ENCODE data around the gene TRAF1. TPM values are rescaled to one million over a fixed set of nuclear protein-coding genes. Genes with fewer than 3 reads are reported as not detected.

Gene TRAF1
- total and polyA plus RNA-seq, 2 of the 13 experiments (the other 11 are each of a cell fraction or from before 2014, with no cell fraction given), result 0.44 to 1.0 TPM

DNA sequence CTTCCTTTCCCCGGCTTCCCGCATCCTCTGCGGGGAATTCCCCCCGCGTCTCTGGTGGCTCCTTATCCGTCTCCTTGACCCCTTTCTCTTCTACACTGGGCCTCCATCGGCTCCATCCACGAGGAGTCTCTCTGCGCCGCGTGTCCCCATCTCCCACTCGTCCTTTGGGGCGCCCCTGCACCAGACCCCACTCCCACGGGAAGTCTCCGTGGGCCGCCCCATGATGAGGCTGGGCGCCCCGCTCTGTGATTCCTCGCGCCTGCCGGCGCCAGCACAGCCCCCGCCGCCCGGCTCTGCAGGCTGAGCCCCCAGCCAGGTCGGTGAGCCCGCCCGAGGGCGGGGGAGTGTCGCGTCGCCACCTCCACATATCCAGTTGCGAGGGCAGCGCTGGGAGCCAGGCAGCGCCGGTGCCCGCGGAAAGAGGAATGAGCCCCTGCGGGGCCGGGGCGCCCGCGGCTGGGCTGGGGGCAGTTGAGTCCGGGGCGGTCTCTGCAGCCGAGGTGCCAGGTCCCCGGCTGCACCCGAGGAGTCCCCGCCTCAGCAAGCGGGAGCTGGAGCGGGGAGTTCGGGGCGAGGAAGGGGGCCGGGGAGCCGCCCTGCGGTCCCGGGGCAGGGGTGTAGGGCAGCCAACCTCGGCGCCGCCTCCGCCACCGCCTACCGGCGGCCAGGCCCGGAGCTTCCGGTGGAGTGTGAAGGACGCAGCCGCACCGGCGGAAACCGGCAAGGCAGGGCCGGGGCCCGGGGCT, 2.1 kb upstream of the TRAF1 start (continued):
- TF ChIP-seq JUN (CRISPR knock-in tag; IDR thresholded peaks at IDR 0.05) (no peak), ZNF768 (CRISPR knock-in tag; IDR thresholded peaks at IDR 0.05) (peak; percentile 9; the same call in 1 of the 2 replicates), ZNF335 (CRISPR knock-in tag; IDR thresholded peaks at IDR 0.05) (no peak), ZNF556 (CRISPR knock-in tag; IDR thresholded peaks at IDR 0.05; ENCODE audit: borderline replicate concordance) (no peak), KDM2A (CRISPR knock-in tag; IDR thresholded peaks at IDR 0.05; ENCODE audit: borderline replicate concordance, low read depth) (peak; percentile 68), SIX4 (CRISPR knock-in tag; IDR thresholded peaks at IDR 0.05) (no peak), ELF3 (CRISPR knock-in tag; IDR thresholded peaks at IDR 0.05) (no peak), FOXM1 (CRISPR knock-in tag; IDR thresholded peaks at IDR 0.05) (no peak), NFYC (CRISPR knock-in tag; IDR thresholded peaks at IDR 0.05) (no peak), MXI1 (IDR thresholded peaks at IDR 0.05; ENCODE audit: borderline replicate concordance, low read depth, low read length) (no peak), NFE2L2 (IDR thresholded peaks at IDR 0.05; ENCODE audit: low read length) (no peak), ZNF101 (CRISPR knock-in tag; IDR thresholded peaks at IDR 0.05; ENCODE audit: borderline replicate concordance, low read depth) (no peak), NCOA2 (CRISPR knock-in tag; IDR thresholded peaks at IDR 0.05) (no peak; the same call in 1 of the 2 replicates), NFIB (CRISPR knock-in tag; IDR thresholded peaks at IDR 0.05; ENCODE audit: borderline replicate concordance) (no peak), ZC3H13 (CRISPR knock-in tag; IDR thresholded peaks at IDR 0.05) (no peak), ZNF225 (CRISPR knock-in tag; IDR thresholded peaks at IDR 0.05) (no peak), SUZ12 (IDR thresholded peaks at IDR 0.05; ENCODE audit: low read depth, low read length) (no peak), ZNF446 (CRISPR knock-in tag; IDR thresholded peaks at IDR 0.05) (no peak), KLF12 (CRISPR knock-in tag; IDR thresholded peaks at IDR 0.05; ENCODE audit: borderline replicate concordance) (no peak; the same call in 1 of the 2 replicates), NONO (IDR thresholded peaks at IDR 0.05) (no peak), NONO (CRISPR knock-in tag; conservative IDR thresholded peaks at IDR 0.05) (no peak; the same call in 1 of the 2 replicates), ZSCAN12 (CRISPR knock-in tag; IDR thresholded peaks at IDR 0.05) (no peak)
- TF ChIP-seq, protein P1, sequence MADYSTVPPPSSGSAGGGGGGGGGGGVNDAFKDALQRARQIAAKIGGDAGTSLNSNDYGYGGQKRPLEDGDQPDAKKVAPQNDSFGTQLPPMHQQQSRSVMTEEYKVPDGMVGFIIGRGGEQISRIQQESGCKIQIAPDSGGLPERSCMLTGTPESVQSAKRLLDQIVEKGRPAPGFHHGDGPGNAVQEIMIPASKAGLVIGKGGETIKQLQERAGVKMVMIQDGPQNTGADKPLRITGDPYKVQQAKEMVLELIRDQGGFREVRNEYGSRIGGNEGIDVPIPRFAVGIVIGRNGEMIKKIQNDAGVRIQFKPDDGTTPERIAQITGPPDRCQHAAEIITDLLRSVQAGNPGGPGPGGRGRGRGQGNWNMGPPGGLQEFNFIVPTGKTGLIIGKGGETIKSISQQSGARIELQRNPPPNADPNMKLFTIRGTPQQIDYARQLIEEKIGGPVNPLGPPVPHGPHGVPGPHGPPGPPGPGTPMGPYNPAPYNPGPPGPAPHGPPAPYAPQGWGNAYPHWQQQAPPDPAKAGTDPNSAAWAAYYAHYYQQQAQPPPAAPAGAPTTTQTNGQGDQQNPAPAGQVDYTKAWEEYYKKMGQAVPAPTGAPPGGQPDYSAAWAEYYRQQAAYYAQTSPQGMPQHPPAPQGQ (CRISPR knock-in tag; IDR thresholded peaks at IDR 0.05; ENCODE audit: borderline replicate concordance), result no peak
- TF ChIP-seq, protein P2, sequence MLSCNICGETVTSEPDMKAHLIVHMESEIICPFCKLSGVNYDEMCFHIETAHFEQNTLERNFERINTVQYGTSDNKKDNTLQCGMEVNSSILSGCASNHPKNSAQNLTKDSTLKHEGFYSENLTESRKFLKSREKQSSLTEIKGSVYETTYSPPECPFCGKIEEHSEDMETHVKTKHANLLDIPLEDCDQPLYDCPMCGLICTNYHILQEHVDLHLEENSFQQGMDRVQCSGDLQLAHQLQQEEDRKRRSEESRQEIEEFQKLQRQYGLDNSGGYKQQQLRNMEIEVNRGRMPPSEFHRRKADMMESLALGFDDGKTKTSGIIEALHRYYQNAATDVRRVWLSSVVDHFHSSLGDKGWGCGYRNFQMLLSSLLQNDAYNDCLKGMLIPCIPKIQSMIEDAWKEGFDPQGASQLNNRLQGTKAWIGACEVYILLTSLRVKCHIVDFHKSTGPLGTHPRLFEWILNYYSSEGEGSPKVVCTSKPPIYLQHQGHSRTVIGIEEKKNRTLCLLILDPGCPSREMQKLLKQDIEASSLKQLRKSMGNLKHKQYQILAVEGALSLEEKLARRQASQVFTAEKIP (CRISPR knock-in tag; IDR thresholded peaks at IDR 0.05; ENCODE audit: borderline replicate concordance), result no peak
- TF ChIP-seq, protein P3, sequence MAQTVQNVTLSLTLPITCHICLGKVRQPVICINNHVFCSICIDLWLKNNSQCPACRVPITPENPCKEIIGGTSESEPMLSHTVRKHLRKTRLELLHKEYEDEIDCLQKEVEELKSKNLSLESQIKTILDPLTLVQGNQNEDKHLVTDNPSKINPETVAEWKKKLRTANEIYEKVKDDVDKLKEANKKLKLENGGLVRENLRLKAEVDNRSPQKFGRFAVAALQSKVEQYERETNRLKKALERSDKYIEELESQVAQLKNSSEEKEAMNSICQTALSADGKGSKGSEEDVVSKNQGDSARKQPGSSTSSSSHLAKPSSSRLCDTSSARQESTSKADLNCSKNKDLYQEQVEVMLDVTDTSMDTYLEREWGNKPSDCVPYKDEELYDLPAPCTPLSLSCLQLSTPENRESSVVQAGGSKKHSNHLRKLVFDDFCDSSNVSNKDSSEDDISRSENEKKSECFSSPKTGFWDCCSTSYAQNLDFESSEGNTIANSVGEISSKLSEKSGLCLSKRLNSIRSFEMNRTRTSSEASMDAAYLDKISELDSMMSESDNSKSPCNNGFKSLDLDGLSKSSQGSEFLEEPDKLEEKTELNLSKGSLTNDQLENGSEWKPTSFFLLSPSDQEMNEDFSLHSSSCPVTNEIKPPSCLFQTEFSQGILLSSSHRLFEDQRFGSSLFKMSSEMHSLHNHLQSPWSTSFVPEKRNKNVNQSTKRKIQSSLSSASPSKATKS (CRISPR knock-in tag; IDR thresholded peaks at IDR 0.05), result no peak

Measured in HepG2 (cell line).